Endothelial cell of umbilical vein (primary cell): Measurements from ENCODE around the gene TIGD4.

Source experiments
- EZH2 ChIP-seq: IDR thresholded peaks from 2 replicates; pipeline ENCODE4 v1.6.1; 2012; ENCODE audit warnings: borderline replicate concordance, low read depth, mild to moderate bottlenecking, moderate library complexity, low read length, inconsistent platforms; ENCODE audit not compliant: severe bottlenecking
- FOS ChIP-seq: IDR thresholded peaks from 2 replicates; pipeline ENCODE4 v1.6.1; 2011; ENCODE audit warnings: mild to moderate bottlenecking, low read length, moderate library complexity, borderline replicate concordance; ENCODE audit not compliant: insufficient read depth
- JUN ChIP-seq: IDR thresholded peaks from 2 replicates; pipeline ENCODE4 v1.6.1; 2011; ENCODE audit warnings: borderline replicate concordance, low read depth; ENCODE audit not compliant: insufficient read length, insufficient read depth
- MYC ChIP-seq: IDR thresholded peaks from one replicate; pipeline ENCODE4 v1.6.1; 2011; ENCODE audit warnings: mild to moderate bottlenecking, low read depth, low read length
- POLR2A ChIP-seq: IDR thresholded peaks from 2 replicates; pipeline ENCODE4 v1.6.1; 2012; ENCODE audit warnings: low read depth, mild to moderate bottlenecking, control low read depth, low read length
- POLR2AphosphoS5 ChIP-seq: IDR thresholded peaks from 2 replicates; pipeline ENCODE4 v1.6.1; 2012; ENCODE audit warnings: low read depth, mild to moderate bottlenecking, control low read depth, low read length, moderate library complexity; ENCODE audit not compliant: insufficient read depth
- TF ChIP-seq, protein P1 (sequence below), 2 donors: IDR thresholded peaks; 1 replicate in 1 of 2; 2 replicates in 1 of 2; pipeline ENCODE4 v1.5.1; 2011; ENCODE audit warnings: low read length in 2 of 2, mild to moderate bottlenecking in 2 of 2, moderate library complexity in 2 of 2, control low read depth in 1 of 2, inconsistent platforms in 1 of 2, low read depth in 1 of 2; ENCODE audit not compliant: insufficient read depth in 1 of 2; ENCODE audit errors: extremely low read depth in 1 of 2

DNA sequence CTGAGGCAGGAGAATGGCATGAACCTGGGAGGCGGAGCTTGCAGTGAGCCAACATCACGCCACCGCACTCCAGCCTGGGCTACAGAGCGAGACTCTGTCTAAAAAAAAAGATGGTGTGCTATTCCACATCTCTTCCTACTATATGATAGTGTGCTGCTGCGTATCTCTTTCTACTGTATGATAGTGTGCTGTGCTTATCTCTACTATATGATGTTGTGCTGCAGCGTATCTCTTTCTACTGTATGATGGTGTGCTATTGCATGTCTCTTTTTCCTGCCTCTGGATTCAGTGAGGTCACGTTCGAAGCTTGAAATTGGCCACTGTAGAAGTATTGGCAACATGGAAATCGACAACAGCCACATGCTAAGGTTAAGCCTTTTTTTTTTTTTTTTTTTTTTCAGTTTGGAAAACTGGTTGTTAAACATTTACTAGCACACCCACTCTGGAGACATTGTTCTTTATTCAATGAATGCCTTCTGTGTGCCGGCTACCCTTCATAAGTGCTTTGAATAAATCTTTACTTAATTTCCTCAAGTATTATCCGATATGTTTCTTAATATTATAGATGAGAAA lies 31.3 kb upstream of the TIGD4 start:
- no peak for TF ChIP-seq POLR2A
- TF ChIP-seq, protein P1, sequence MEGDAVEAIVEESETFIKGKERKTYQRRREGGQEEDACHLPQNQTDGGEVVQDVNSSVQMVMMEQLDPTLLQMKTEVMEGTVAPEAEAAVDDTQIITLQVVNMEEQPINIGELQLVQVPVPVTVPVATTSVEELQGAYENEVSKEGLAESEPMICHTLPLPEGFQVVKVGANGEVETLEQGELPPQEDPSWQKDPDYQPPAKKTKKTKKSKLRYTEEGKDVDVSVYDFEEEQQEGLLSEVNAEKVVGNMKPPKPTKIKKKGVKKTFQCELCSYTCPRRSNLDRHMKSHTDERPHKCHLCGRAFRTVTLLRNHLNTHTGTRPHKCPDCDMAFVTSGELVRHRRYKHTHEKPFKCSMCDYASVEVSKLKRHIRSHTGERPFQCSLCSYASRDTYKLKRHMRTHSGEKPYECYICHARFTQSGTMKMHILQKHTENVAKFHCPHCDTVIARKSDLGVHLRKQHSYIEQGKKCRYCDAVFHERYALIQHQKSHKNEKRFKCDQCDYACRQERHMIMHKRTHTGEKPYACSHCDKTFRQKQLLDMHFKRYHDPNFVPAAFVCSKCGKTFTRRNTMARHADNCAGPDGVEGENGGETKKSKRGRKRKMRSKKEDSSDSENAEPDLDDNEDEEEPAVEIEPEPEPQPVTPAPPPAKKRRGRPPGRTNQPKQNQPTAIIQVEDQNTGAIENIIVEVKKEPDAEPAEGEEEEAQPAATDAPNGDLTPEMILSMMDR (IDR thresholded peaks at IDR 0.05; ENCODE audit: extremely low read depth in 1 of 2, insufficient read depth in 1 of 2, low read depth in 1 of 2, low read length in 2 of 2): no peak
- no peak for TF ChIP-seq JUN
- no peak for TF ChIP-seq EZH2
- TF ChIP-seq MYC: no peak
- no peak for TF ChIP-seq POLR2AphosphoS5
- no peak for TF ChIP-seq FOS
